ENCODE measurements around the gene SUSD6. TPM values are rescaled to one million over a fixed set of nuclear protein-coding genes. Genes with fewer than 3 reads are reported as not detected.
A peak's percentile ranks its signal among the peaks of the same experiment; 100 is the strongest.
"Not testable (repeated sequence)": the region's sequence is repeated elsewhere in the genome, so short reads cannot be mapped to it uniquely, and the experiment has no call there.

Gene SUSD6
- total RNA-seq, 1 donor from 2014 or later: 49.0 TPM

DNA sequence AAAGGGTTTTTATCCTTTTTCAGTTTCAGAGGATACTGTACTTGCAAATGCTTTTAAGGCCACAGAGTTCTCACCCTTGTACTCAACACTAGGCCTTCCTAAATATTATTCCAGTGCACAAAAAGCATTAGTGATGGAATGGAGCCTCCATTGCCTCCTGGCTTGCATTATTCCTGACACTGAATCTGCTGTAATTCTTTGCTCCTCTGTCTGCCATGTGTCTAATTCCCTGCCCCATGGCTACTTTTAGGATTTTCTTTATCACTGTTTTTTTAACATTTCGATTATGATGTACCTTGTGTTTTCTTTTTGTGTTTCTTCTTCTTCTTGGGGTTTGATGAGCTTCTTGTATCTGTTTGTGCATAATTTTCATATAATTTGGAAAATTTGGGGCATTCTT is 29.5 kb downstream of the SUSD6 start:
- no peak overlapping the region for H3K4me3 ChIP-seq (ENCODE audit: low read depth, low read length)
- no peak for DNase-seq (ENCODE audit: low read depth)
- no peak for TF ChIP-seq CTCF (IDR thresholded peaks at IDR 0.05; ENCODE audit: insufficient read depth, low read length, poor library complexity, severe bottlenecking)
- no peaks in the 10 kb centered on the region for H3K36me3 ChIP-seq (ENCODE audit: control insufficient read depth, insufficient read depth, low read length)
- H3K27me3 ChIP-seq (ENCODE audit: control insufficient read depth, insufficient read depth, low read length): no peaks in the 10 kb centered on the region

DNA sequence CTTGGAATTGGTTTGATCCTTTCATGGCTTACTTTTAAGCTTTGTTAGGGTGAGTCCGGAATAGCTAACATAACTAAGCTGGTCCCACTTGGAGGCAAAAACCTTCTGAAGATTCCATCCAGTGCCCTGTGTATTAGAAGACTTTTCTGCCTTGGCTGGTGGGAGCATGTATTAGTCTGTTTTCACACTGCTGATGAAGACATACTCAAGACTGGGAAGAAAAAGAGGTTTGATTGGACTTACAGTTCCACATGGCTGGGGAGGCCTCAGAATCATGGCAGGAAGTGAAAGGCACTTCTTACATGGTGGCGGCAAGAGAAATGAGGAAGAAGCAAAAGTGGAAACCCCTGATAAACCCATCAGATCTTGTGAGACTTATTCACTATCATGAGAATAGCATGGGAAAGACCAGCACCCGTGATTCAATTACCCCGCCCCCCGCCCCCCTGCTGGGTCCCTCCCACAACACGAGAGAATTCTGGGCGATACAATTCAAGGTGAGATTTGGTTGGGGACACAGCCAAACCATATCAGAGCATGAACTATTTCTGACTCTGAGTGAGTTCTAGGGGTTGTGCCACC is 30.9 kb downstream of the SUSD6 start:
- H3K27me3 ChIP-seq (ENCODE audit: control insufficient read depth, insufficient read depth, low read length); H3K4me3 ChIP-seq (ENCODE audit: low read depth, low read length); H3K36me3 ChIP-seq (ENCODE audit: control insufficient read depth, insufficient read depth, low read length); DNase-seq (ENCODE audit: low read depth): not testable (repeated sequence)

- no peaks in the 10 kb centered on the region for H3K36me3 ChIP-seq (ENCODE audit: control insufficient read depth, insufficient read depth, low read length)
- no peak for TF ChIP-seq CTCF (IDR thresholded peaks at IDR 0.05; ENCODE audit: insufficient read depth, low read length, poor library complexity, severe bottlenecking)
- H3K4me3 ChIP-seq (ENCODE audit: low read depth, low read length): no peak overlapping the region
- no peaks in the 10 kb centered on the region for H3K27me3 ChIP-seq (ENCODE audit: control insufficient read depth, insufficient read depth, low read length)
- DNase-seq (ENCODE audit: low read depth): peak; percentile 87
Measured at GRCh38 chr14:69643430-69644200, 32.2 kb downstream of the SUSD6 start.

DNA sequence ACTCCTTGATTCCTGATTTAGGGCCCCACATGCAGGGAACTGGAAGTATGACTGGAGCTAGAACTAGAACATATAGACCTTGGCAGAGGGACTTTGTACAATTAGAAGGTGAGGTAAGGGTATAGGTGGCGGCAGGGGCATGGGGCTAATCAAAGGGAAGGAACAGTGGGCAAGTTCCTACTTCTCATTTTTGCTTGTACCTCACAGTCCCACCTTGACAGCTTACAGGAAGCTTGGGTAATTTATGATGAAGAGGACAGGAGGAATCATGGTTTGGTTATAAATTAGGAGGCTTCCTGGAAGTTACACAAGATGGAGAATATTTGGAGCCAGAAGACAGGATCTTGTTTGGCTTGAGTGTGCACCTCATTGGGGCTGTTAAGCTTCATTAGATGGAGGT is 33.4 kb downstream of the SUSD6 start:
- DNase-seq (ENCODE audit: low read depth): no peak
- no peaks in the 10 kb centered on the region for H3K36me3 ChIP-seq (ENCODE audit: control insufficient read depth, insufficient read depth, low read length)
- no peak overlapping the region for H3K4me3 ChIP-seq (ENCODE audit: low read depth, low read length)
- no peak for TF ChIP-seq CTCF (IDR thresholded peaks at IDR 0.05; ENCODE audit: insufficient read depth, low read length, poor library complexity, severe bottlenecking)
- H3K27me3 ChIP-seq (ENCODE audit: control insufficient read depth, insufficient read depth, low read length): no peaks in the 10 kb centered on the region

DNA sequence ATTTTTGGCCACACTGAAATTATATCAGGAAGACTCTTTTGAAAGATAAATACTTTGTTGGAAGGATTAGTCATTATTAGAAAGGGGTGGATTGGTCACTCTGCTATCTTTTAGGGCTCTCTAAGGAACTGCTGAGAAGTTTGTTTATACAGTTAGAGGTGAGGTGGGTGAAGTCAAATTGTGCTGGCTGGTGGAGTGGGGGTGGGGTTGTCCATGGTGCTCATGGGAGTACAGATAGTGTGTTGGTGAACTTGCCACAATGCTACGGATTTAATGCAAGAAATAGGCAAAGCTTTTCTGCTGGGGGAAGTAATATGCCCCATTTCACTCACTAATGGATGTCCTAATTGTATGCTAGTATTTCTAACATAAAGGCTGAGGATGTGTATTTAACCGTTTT is 35.8 kb downstream of the SUSD6 start:
- no peak overlapping the region for H3K4me3 ChIP-seq (ENCODE audit: low read depth, low read length)
- H3K27me3 ChIP-seq (ENCODE audit: control insufficient read depth, insufficient read depth, low read length): no peaks in the 10 kb centered on the region
- H3K36me3 ChIP-seq (ENCODE audit: control insufficient read depth, insufficient read depth, low read length): no peaks in the 10 kb centered on the region
- no peak for DNase-seq (ENCODE audit: low read depth)
- TF ChIP-seq CTCF (IDR thresholded peaks at IDR 0.05; ENCODE audit: insufficient read depth, low read length, poor library complexity, severe bottlenecking): no peak

- H3K27me3 ChIP-seq (ENCODE audit: control insufficient read depth, insufficient read depth, low read length); DNase-seq (ENCODE audit: low read depth); H3K36me3 ChIP-seq (ENCODE audit: control insufficient read depth, insufficient read depth, low read length); H3K4me3 ChIP-seq (ENCODE audit: low read depth, low read length): not testable (repeated sequence)
Measured at GRCh38 chr14:69647642-69648041, 36.2 kb downstream of the SUSD6 start.
